Loucy (cell line): ENCODE results near the gene KRTAP4-11.

Experiments used
- EZH2phosphoT487 ChIP-seq: fragments of 200-600 bp; IDR thresholded peaks from 2 replicates; pipeline ENCODE4 v1.6.1; 2018; ENCODE audit warnings: antibody characterized with exemption, mild to moderate bottlenecking, moderate library complexity, borderline replicate concordance
- TF ChIP-seq, protein P1 (sequence below): fragments of 200-600 bp; sonication (generic); conservative IDR thresholded peaks from 2 replicates; pipeline ENCODE4 v1.5.1; 2014; ENCODE audit warnings: mild to moderate bottlenecking, antibody characterized with exemption, low read length

- TF ChIP-seq, protein P1, sequence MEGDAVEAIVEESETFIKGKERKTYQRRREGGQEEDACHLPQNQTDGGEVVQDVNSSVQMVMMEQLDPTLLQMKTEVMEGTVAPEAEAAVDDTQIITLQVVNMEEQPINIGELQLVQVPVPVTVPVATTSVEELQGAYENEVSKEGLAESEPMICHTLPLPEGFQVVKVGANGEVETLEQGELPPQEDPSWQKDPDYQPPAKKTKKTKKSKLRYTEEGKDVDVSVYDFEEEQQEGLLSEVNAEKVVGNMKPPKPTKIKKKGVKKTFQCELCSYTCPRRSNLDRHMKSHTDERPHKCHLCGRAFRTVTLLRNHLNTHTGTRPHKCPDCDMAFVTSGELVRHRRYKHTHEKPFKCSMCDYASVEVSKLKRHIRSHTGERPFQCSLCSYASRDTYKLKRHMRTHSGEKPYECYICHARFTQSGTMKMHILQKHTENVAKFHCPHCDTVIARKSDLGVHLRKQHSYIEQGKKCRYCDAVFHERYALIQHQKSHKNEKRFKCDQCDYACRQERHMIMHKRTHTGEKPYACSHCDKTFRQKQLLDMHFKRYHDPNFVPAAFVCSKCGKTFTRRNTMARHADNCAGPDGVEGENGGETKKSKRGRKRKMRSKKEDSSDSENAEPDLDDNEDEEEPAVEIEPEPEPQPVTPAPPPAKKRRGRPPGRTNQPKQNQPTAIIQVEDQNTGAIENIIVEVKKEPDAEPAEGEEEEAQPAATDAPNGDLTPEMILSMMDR = no peak
- no peak for TF ChIP-seq EZH2phosphoT487
Measured at GRCh38 chr17:41149652-41149985, 31.4 kb upstream of the KRTAP4-11 start, which contains the start of gene KRTAP4-5.
